ENCODE measurements around the gene BRAP. TPM values are rescaled to one million over a fixed set of nuclear protein-coding genes. Genes with fewer than 3 reads are reported as not detected.

The BRAP gene
- total RNA-seq, 1 experiment from 2014 or later: 18.3 TPM

DNA sequence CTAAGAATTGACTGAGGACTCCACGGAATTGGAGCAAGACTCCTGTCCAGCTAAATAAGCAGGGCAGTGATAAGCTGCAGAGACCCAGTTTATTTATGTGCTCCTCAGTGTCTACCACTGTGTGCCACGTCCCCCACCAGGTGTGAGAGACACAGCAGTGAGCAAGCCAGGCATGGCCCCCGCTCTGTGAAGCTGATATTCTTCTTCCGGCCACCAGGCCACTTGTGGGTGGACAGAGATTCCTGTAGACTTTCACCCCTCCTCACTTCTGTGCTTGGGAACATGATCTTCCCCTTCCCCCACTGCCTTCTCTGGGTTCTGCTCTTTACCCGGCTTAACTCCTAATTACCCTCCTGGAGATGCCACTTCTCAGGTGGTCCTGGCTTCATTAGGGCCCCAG, 21.3 kb downstream of the BRAP start:
- ChIA-PET CTCF (interaction anchor here (1.3 kb wide), 1 partner anchor 22 kb away, joined by 3 read pairs; the partner anchor contains the start of genes ACAD10 and BRAP), POLR2A (interaction anchor here (0.6 kb wide), 1 partner anchor 1815 kb away, joined by 3 read pairs; no protein-coding TSS in a partner anchor)
- ATAC-seq (no peak), DNase-seq (ENCODE audit: low spot score) (no peak)
- Mint-ChIP-seq H3K27ac (no peak overlapping the region), H3K4me3 (no peak overlapping the region), H3K36me3 (peaks cover 20% of the 10 kb centered on the region), H3K9me3 (no peaks in the 10 kb centered on the region), H3K4me1 (no peaks in the 10 kb centered on the region), H3K27me3 (ENCODE audit: low read depth) (no peaks in the 10 kb centered on the region)
- TF ChIP-seq PRRX2 (CRISPR knock-in tag; IDR thresholded peaks at IDR 0.05) (no peak), TEAD1 (CRISPR knock-in tag; IDR thresholded peaks at IDR 0.05) (no peak), IRF2 (CRISPR knock-in tag; IDR thresholded peaks at IDR 0.05; ENCODE audit: borderline replicate concordance, low read depth) (no peak), HMGA2 (CRISPR knock-in tag; IDR thresholded peaks at IDR 0.05) (no peak), ZNF671 (CRISPR knock-in tag; IDR thresholded peaks at IDR 0.05) (no peak), SP1 (CRISPR knock-in tag; conservative IDR thresholded peaks at IDR 0.05) (no peak)

GRCh38 chr12:111656016-111656415, 29.7 kb downstream of the BRAP start:
- no peaks in the 10 kb centered on the region for H3K4me1 Mint-ChIP-seq
- peaks cover 54% of the 10 kb centered on the region for H3K36me3 Mint-ChIP-seq
- DNase-seq (ENCODE audit: low spot score) (no peak), ATAC-seq (no peak)
- no peak overlapping the region for H3K4me3 Mint-ChIP-seq
- H3K9me3 Mint-ChIP-seq: no peaks in the 10 kb centered on the region
- ChIA-PET POLR2A (no interaction called here), CTCF (no interaction called here)
- TF ChIP-seq RELA (CRISPR knock-in tag; IDR thresholded peaks at IDR 0.05; ENCODE audit: borderline replicate concordance) (no peak), NFYB (CRISPR knock-in tag; conservative IDR thresholded peaks at IDR 0.05; ENCODE audit: low read depth) (no peak), TEAD1 (CRISPR knock-in tag; IDR thresholded peaks at IDR 0.05) (no peak), ZMAT4 (CRISPR knock-in tag; IDR thresholded peaks at IDR 0.05) (no peak), ZNF232 (CRISPR knock-in tag; IDR thresholded peaks at IDR 0.05) (no peak), ZBTB43 (CRISPR knock-in tag; IDR thresholded peaks at IDR 0.05) (no peak), SP1 (CRISPR knock-in tag; conservative IDR thresholded peaks at IDR 0.05) (no peak), HMGXB4 (CRISPR knock-in tag; IDR thresholded peaks at IDR 0.05) (no peak), ZNF219 (CRISPR knock-in tag; IDR thresholded peaks at IDR 0.05; ENCODE audit: borderline replicate concordance) (no peak), TEAD4 (CRISPR knock-in tag; IDR thresholded peaks at IDR 0.05) (no peak), AR (CRISPR knock-in tag; IDR thresholded peaks at IDR 0.05) (no peak), ZSCAN18 (CRISPR knock-in tag; IDR thresholded peaks at IDR 0.05) (no peak)
- TF ChIP-seq, protein P1, sequence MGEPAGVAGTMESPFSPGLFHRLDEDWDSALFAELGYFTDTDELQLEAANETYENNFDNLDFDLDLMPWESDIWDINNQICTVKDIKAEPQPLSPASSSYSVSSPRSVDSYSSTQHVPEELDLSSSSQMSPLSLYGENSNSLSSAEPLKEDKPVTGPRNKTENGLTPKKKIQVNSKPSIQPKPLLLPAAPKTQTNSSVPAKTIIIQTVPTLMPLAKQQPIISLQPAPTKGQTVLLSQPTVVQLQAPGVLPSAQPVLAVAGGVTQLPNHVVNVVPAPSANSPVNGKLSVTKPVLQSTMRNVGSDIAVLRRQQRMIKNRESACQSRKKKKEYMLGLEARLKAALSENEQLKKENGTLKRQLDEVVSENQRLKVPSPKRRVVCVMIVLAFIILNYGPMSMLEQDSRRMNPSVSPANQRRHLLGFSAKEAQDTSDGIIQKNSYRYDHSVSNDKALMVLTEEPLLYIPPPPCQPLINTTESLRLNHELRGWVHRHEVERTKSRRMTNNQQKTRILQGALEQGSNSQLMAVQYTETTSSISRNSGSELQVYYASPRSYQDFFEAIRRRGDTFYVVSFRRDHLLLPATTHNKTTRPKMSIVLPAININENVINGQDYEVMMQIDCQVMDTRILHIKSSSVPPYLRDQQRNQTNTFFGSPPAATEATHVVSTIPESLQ (CRISPR knock-in tag; IDR thresholded peaks at IDR 0.05): no peak
- TF ChIP-seq, protein P2, sequence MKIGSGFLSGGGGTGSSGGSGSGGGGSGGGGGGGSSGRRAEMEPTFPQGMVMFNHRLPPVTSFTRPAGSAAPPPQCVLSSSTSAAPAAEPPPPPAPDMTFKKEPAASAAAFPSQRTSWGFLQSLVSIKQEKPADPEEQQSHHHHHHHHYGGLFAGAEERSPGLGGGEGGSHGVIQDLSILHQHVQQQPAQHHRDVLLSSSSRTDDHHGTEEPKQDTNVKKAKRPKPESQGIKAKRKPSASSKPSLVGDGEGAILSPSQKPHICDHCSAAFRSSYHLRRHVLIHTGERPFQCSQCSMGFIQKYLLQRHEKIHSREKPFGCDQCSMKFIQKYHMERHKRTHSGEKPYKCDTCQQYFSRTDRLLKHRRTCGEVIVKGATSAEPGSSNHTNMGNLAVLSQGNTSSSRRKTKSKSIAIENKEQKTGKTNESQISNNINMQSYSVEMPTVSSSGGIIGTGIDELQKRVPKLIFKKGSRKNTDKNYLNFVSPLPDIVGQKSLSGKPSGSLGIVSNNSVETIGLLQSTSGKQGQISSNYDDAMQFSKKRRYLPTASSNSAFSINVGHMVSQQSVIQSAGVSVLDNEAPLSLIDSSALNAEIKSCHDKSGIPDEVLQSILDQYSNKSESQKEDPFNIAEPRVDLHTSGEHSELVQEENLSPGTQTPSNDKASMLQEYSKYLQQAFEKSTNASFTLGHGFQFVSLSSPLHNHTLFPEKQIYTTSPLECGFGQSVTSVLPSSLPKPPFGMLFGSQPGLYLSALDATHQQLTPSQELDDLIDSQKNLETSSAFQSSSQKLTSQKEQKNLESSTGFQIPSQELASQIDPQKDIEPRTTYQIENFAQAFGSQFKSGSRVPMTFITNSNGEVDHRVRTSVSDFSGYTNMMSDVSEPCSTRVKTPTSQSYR (CRISPR knock-in tag; IDR thresholded peaks at IDR 0.05): no peak
- no peaks in the 10 kb centered on the region for H3K27me3 Mint-ChIP-seq (ENCODE audit: low read depth)
- no peak overlapping the region for H3K27ac Mint-ChIP-seq

All from WTC11 (cell line).